ENCODE results near the gene GPATCH2. TPM values are rescaled to one million over a fixed set of nuclear protein-coding genes. Genes with fewer than 3 reads are reported as not detected.

Gene GPATCH2
- total RNA-seq, 1 experiment from 2014 or later, result 11.2 TPM

DNA sequence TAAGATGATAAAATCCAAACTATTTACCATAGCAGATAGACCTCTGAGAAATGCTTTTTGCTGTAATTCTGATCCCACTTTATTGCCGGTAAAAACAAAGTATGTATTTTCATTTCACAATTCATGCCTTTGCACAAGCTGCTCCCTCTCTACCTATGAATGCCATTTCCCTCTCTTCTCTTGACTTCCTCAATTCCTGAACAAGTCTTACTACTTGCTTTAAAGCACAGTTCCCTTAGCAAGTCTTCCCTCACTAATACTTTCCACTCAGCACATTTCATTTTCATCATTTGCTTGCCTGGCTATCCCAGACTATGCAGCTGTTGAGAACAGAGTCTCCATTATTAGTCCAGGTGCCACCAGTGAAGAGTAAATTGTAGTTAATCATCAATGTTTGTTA lies 13.8 kb downstream of the GPATCH2 start:
- ATAC-seq, result no peak
- H3K4me3 ChIP-seq (ENCODE audit: low read depth in 2 of 2, low read length in 2 of 2), result no peak overlapping the region
- H3K36me3 ChIP-seq (ENCODE audit: control insufficient read depth, insufficient read depth, low read length), result peaks cover 14% of the 10 kb centered on the region
- no peaks in the 10 kb centered on the region for H3K27me3 ChIP-seq (ENCODE audit: control insufficient read depth, insufficient read depth, low read length)
- no peaks in the 10 kb centered on the region for H3K9me3 ChIP-seq (ENCODE audit: control insufficient read depth, insufficient read depth, low read depth, low read length)
- no peaks in the 10 kb centered on the region for H3K4me1 ChIP-seq (ENCODE audit: control insufficient read depth, insufficient read depth, low read length)
- CTCF ChIA-PET, result no interaction called here
- TF ChIP-seq, protein P1, sequence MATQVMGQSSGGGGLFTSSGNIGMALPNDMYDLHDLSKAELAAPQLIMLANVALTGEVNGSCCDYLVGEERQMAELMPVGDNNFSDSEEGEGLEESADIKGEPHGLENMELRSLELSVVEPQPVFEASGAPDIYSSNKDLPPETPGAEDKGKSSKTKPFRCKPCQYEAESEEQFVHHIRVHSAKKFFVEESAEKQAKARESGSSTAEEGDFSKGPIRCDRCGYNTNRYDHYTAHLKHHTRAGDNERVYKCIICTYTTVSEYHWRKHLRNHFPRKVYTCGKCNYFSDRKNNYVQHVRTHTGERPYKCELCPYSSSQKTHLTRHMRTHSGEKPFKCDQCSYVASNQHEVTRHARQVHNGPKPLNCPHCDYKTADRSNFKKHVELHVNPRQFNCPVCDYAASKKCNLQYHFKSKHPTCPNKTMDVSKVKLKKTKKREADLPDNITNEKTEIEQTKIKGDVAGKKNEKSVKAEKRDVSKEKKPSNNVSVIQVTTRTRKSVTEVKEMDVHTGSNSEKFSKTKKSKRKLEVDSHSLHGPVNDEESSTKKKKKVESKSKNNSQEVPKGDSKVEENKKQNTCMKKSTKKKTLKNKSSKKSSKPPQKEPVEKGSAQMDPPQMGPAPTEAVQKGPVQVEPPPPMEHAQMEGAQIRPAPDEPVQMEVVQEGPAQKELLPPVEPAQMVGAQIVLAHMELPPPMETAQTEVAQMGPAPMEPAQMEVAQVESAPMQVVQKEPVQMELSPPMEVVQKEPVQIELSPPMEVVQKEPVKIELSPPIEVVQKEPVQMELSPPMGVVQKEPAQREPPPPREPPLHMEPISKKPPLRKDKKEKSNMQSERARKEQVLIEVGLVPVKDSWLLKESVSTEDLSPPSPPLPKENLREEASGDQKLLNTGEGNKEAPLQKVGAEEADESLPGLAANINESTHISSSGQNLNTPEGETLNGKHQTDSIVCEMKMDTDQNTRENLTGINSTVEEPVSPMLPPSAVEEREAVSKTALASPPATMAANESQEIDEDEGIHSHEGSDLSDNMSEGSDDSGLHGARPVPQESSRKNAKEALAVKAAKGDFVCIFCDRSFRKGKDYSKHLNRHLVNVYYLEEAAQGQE (IDR thresholded peaks at IDR 0.05; ENCODE audit: insufficient read depth in 1 of 2, low read depth in 2 of 2, low read length in 1 of 2), result no peak
- BruUV-seq (replicated peaks), result no TSS peak
- intact Hi-C loops (cut with micrococcal nuclease; ENCODE audit: unreplicated experiment) (no loop called here), in situ Hi-C loops (cut with HindIII; ENCODE audit: low pct_unique_long_range_greater_than_20kb, low sequenced_read_pairs) (no loop called here)
- no peak for DNase-seq (ENCODE audit: low read depth, low spot score)
- no peak overlapping the region for H3K27ac ChIP-seq (ENCODE audit: low read length)
- POLR2A ChIA-PET, result no interaction called here

DNA sequence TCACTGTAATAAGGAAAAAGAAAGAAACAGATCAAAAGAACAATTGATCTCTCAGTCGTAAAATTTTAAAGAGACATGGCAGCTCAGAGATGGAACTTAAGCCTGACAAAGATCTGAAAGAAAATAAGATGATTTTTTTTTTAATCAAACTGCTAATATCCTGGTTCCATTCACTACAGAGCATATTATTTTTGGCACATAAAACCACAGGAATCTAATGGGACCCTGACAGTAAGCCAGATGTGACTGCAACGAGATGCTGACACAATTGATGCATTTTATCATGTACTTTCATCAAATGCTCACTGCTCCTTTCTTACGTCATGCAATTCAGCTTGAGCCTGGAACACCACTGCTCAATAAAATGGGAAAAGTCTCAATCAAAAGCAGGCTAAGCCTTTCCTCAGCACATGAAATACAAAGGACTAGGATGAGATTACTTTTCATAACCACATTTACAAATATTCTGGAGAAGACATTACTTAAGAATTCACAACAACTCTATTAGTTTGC lies 16.6 kb downstream of the GPATCH2 start:
- H3K27ac ChIP-seq (ENCODE audit: low read length), result no peak overlapping the region
- DNase-seq (ENCODE audit: low read depth, low spot score), result no peak
- no peaks in the 10 kb centered on the region for H3K9me3 ChIP-seq (ENCODE audit: control insufficient read depth, insufficient read depth, low read depth, low read length)
- CTCF ChIA-PET, result no interaction called here
- ATAC-seq, result no peak
- POLR2A ChIA-PET, result interaction anchor here (0.6 to 1.1 kb wide), 2 partner anchors 16 to 17 kb away, joined by 3 read pairs; partner anchors contain the start of genes GPATCH2 and SPATA17
- no peaks in the 10 kb centered on the region for H3K4me1 ChIP-seq (ENCODE audit: control insufficient read depth, insufficient read depth, low read length)
- BruUV-seq (replicated peaks), result no TSS peak
- intact Hi-C loops (cut with micrococcal nuclease; ENCODE audit: unreplicated experiment) (no loop called here), in situ Hi-C loops (cut with HindIII; ENCODE audit: low pct_unique_long_range_greater_than_20kb, low sequenced_read_pairs) (no loop called here)
- H3K27me3 ChIP-seq (ENCODE audit: control insufficient read depth, insufficient read depth, low read length), result no peaks in the 10 kb centered on the region
- H3K4me3 ChIP-seq (ENCODE audit: low read depth in 2 of 2, low read length in 2 of 2), result no peak overlapping the region
- TF ChIP-seq POLR2AphosphoS5 (IDR thresholded peaks at IDR 0.05; ENCODE audit: low read depth, low read length), result no peak
- peaks cover 6% of the 10 kb centered on the region for H3K36me3 ChIP-seq (ENCODE audit: control insufficient read depth, insufficient read depth, low read length)

- in situ Hi-C loops (cut with HindIII; ENCODE audit: low pct_unique_long_range_greater_than_20kb, low sequenced_read_pairs) (no loop called here), intact Hi-C loops (cut with micrococcal nuclease; ENCODE audit: unreplicated experiment) (no loop called here)
- POLR2A ChIA-PET, result no interaction called here
- Histone ChIP-seq H3K27ac (ENCODE audit: low read length) (no peak overlapping the region), H3K9me3 (ENCODE audit: control insufficient read depth, insufficient read depth, low read depth, low read length) (no peaks in the 10 kb centered on the region), H3K27me3 (ENCODE audit: control insufficient read depth, insufficient read depth, low read length) (no peaks in the 10 kb centered on the region), H3K4me1 (ENCODE audit: control insufficient read depth, insufficient read depth, low read length) (no peaks in the 10 kb centered on the region), H3K4me3 (ENCODE audit: low read depth in 2 of 2, low read length in 2 of 2) (no peak overlapping the region), H3K36me3 (ENCODE audit: control insufficient read depth, insufficient read depth, low read length) (peaks cover 3% of the 10 kb centered on the region)
- ATAC-seq (no peak), DNase-seq (ENCODE audit: low read depth, low spot score) (no peak)
- no peak for TF ChIP-seq POLR2AphosphoS5 (IDR thresholded peaks at IDR 0.05; ENCODE audit: low read depth, low read length)
- no TSS peak for BruUV-seq (replicated peaks)
- CTCF ChIA-PET, result no interaction called here
These were observed 25.5 kb downstream of the GPATCH2 start for GRCh38 chr1:217605390-217605789.

DNA sequence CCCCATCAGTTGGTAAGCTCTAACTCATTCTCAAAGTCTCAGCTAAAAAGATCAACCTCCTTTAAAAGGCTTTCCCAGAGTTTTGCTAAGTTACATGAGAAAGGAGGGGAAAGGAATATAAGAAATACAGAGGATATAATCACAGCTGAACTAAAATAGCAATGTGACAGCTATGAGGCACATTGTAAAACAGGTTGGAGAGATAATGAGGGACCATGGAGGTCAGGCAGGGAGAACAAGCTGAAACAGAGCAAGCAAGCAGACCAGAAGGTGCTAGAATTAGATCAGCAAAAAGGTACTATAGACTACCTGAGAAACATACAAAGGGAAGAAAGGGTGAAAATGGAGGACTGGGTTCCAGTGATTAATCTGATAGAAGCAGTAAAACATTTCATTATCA lies 28.5 kb downstream of the GPATCH2 start:
- no peak for DNase-seq (ENCODE audit: low read depth, low spot score)
- in situ Hi-C loops (cut with HindIII; ENCODE audit: low pct_unique_long_range_greater_than_20kb, low sequenced_read_pairs) (no loop called here), intact Hi-C loops (cut with micrococcal nuclease; ENCODE audit: unreplicated experiment) (no loop called here)

More for the DNA sequence above, 28.5 kb downstream of the GPATCH2 start:
- no TSS peak for BruUV-seq (replicated peaks)
- no peak overlapping the region for H3K4me3 ChIP-seq (ENCODE audit: low read depth in 2 of 2, low read length in 2 of 2)
- H3K4me1 ChIP-seq (ENCODE audit: control insufficient read depth, insufficient read depth, low read length), result no peaks in the 10 kb centered on the region
- ChIA-PET POLR2A (no interaction called here), CTCF (no interaction called here)
- no peaks in the 10 kb centered on the region; the same call in 1 of the 2 replicates for H3K36me3 ChIP-seq (ENCODE audit: control insufficient read depth, insufficient read depth, low read length)
- H3K27ac ChIP-seq (ENCODE audit: low read length), result no peak overlapping the region
- no peak for ATAC-seq
- no peaks in the 10 kb centered on the region for H3K27me3 ChIP-seq (ENCODE audit: control insufficient read depth, insufficient read depth, low read length)
- H3K9me3 ChIP-seq (ENCODE audit: control insufficient read depth, insufficient read depth, low read depth, low read length), result no peaks in the 10 kb centered on the region
- no peak for TF ChIP-seq CTCF (IDR thresholded peaks at IDR 0.05)
- no peak for TF ChIP-seq SIN3A (IDR thresholded peaks at IDR 0.05; ENCODE audit: borderline replicate concordance, insufficient read depth, low read depth, low read length)
- TF ChIP-seq TCF7L2 (IDR thresholded peaks at IDR 0.05; ENCODE audit: low read depth, low read length), result no peak
- TF ChIP-seq POLR2AphosphoS5 (IDR thresholded peaks at IDR 0.05; ENCODE audit: low read depth, low read length), result no peak
- TF ChIP-seq, protein P1 (IDR thresholded peaks at IDR 0.05; ENCODE audit: insufficient read depth in 1 of 2, low read depth in 2 of 2, low read length in 1 of 2), result no peak
